Brain microvascular endothelial cell (primary cell): ENCODE results near the gene OBP2B.
"Not testable (repeated sequence)": the region's sequence is repeated elsewhere in the genome, so short reads cannot be mapped to it uniquely, and the experiment has no call there.

Experiments used
- DNase-seq: peaks from one replicate; pipeline ENCODE4 v3.0.0-alpha.2; 2020
- H3K27ac ChIP-seq: fragments of 250-450 bp; sonication (Bioruptor Pico); 2 replicates; pipeline ENCODE4 v1.5.1; 2020; ENCODE audit warnings: mild to moderate bottlenecking, moderate library complexity
- H3K27me3 ChIP-seq: fragments of 250-450 bp; sonication (Bioruptor Pico); replicated peaks from 2 replicates; pipeline ENCODE4 v1.5.1; 2020; ENCODE audit warnings: mild to moderate bottlenecking
- H3K36me3 ChIP-seq: fragments of 250-450 bp; sonication (Bioruptor Pico); replicated peaks from 2 replicates; pipeline ENCODE4 v1.5.1; 2020; ENCODE audit warnings: mild to moderate bottlenecking
- H3K4me3 ChIP-seq: 2 replicates; pipeline ENCODE4 v1.5.1; 2011; ENCODE audit warnings: low read depth, mild to moderate bottlenecking, control low read depth, low read length, moderate library complexity
- in situ Hi-C: cut with HindIII; loops from 2 replicates; pipeline ENCODE4 v1.10.0; 2017; ENCODE audit warnings: low sequenced_read_pairs, low pct_ligation_motif_present
- TF ChIP-seq, protein P1 (sequence below): IDR thresholded peaks from 2 replicates; pipeline ENCODE4 v1.5.1; 2011; ENCODE audit warnings: low read depth, mild to moderate bottlenecking, moderate library complexity, low read length, control low read depth, inconsistent platforms; ENCODE audit errors: missing control alignments

Gene OBP2B

DNA sequence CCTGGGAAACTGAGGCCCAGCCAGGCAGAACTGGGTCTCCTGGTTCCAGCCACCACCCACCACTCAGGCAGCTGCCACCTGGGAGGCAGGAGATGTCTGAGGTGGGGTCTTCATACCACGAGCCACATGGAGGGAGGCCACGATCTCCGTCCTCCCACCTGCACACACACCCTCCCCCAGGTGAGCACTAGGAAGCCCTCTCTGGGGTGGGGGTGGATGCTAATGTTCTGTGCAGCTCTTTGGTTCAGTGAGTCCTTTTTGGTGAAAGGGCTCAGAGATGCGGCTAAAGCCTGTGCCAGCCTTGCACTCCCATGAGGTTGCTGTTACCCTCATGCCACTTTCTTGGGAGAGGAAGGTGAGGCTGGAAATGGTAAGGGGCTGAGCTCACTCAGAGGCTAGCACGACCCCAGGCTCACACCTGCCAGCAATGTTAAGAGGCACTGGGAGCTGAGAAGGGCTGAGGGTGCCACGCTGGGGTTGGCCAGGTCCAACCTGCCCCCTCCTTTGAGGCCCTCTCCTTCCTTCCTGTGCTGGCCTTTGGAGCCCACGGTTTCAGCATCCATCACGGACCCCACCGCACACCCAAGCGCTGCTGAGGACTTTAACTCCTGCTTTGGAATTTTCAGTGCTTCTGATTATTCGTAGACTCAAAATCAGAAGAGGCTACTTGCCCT lies 26.6 kb upstream of the OBP2B start:
- Histone ChIP-seq H3K36me3 (no peaks in the 10 kb centered on the region), H3K4me3 (no peak overlapping the region), H3K27ac (no peak overlapping the region), H3K27me3 (no peaks in the 10 kb centered on the region)
- DNase-seq, result no peak
- in situ Hi-C loops, result no loop called here
- TF ChIP-seq, protein P1, sequence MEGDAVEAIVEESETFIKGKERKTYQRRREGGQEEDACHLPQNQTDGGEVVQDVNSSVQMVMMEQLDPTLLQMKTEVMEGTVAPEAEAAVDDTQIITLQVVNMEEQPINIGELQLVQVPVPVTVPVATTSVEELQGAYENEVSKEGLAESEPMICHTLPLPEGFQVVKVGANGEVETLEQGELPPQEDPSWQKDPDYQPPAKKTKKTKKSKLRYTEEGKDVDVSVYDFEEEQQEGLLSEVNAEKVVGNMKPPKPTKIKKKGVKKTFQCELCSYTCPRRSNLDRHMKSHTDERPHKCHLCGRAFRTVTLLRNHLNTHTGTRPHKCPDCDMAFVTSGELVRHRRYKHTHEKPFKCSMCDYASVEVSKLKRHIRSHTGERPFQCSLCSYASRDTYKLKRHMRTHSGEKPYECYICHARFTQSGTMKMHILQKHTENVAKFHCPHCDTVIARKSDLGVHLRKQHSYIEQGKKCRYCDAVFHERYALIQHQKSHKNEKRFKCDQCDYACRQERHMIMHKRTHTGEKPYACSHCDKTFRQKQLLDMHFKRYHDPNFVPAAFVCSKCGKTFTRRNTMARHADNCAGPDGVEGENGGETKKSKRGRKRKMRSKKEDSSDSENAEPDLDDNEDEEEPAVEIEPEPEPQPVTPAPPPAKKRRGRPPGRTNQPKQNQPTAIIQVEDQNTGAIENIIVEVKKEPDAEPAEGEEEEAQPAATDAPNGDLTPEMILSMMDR, result no peak

- Histone ChIP-seq H3K27ac (no peak overlapping the region), H3K27me3 (no peaks in the 10 kb centered on the region), H3K4me3 (no peak overlapping the region), H3K36me3 (no peaks in the 10 kb centered on the region)
- in situ Hi-C loops, result no loop called here
- TF ChIP-seq, protein P1, result no peak
- no peak for DNase-seq
These were observed 25.7 kb upstream of the OBP2B start for GRCh38 chr9:133234577-133235322.

DNA sequence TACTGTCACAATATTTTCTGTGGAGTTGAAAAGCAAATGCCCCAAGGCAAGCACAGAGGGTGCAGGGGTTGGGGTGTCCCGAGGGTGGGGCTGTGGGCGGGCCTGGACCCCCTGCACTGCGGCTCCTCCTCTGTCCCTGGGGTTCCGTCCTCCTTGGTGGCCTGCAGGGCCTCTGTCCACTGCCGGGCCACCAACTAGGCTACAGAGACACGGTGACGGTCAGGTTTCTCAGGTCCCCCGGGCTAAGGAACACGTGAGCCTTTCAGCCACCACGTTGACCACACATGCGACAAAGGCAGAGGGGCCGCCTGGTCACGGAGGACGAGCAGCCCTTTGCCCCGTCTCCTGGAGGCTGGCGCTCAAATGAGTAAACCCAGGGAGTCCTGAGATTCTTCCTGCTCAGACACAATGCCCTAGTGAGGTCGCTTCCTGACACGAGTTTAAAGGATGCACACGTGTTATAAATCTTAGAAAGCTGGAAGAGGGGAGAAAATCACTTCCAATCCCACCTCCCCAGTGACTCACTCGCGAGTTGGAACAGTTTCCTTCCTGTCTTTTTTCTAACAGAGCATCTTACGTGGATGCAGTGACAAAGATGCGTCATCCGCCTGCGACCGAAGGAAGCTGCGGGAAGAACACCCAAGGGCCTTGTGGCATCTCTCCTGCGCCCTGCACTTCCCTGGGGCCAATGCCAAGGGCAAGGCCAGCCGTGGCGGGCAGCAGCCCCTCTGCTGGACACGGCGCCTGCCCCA lies 24.8 kb upstream of the OBP2B start:
- Histone ChIP-seq H3K27me3 (no peaks in the 10 kb centered on the region), H3K36me3 (no peaks in the 10 kb centered on the region), H3K4me3 (no peak overlapping the region), H3K27ac (no peak overlapping the region)
- TF ChIP-seq, protein P1, result no peak
- in situ Hi-C loops, result no loop called here
- no peak for DNase-seq

- H3K4me3 ChIP-seq, in situ Hi-C loops, H3K36me3 ChIP-seq, H3K27ac ChIP-seq, DNase-seq, H3K27me3 ChIP-seq: not testable (repeated sequence)
These were observed 23.0 kb upstream of the OBP2B start for GRCh38 chr9:133231934-133232568.

DNA sequence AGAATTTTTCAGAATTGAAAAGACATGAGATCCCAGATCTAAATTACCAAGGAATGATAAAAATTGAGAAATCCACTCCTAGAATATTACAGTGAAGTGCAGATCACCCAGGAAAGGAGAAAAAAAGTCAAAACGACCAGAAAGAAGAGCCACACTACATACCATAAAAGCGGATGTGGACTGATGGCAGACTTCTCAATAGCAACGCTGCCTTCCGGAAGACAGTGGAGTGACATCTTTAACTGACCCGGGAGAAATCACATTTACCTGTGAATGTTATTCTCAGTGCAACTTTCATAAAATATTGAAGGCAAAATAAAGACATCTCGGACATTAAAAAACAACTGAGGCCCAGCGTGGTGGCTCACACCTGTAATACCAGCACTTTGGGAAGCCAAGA lies 21.5 kb upstream of the OBP2B start:
- in situ Hi-C loops, DNase-seq, H3K36me3 ChIP-seq, H3K27me3 ChIP-seq, H3K4me3 ChIP-seq, H3K27ac ChIP-seq: not testable (repeated sequence)

GRCh38 chr9:133230093-133230492 lies 21.0 kb upstream of the OBP2B start:
- H3K27me3 ChIP-seq, result no peaks in the 10 kb centered on the region
- TF ChIP-seq, protein P1, result no peak
- H3K27ac ChIP-seq, result no peak overlapping the region
- in situ Hi-C loops, result no loop called here
- H3K36me3 ChIP-seq, result no peaks in the 10 kb centered on the region
- no peak overlapping the region for H3K4me3 ChIP-seq
- no peak for DNase-seq

DNA sequence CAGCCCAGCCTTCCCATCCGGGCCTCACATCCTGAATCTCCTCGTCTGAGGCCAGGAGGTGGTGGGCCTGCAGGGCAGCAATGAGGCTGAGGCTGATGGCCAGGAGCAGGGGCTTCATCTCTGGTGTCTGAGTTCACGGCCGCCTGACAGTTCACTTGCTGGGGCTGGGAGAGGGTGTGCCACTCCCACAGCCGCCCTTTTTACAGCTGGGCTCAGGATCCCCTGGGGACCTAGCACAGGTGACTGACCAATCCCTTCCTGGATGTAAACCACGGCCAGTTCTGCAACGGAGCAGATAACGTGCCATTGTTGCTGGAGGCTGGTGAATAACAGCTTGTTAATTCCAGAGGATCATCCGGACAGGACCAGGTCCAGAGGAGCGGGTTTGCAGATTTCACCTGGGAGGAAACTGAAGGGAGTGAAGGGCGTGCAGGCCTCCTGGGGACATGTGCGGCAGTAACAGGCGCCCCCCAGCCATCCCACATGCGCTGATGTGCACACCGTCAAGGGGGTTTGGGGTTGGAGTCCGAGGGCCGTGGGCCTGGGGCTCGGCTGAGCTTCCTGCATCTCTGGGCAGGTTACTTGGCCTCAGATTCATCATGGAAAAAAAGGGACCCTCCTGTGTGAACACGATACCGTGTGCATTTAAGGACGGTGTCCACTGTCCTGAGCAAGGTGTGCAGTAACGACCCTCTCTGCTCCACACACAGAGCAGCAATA lies 19.6 kb upstream of the OBP2B start:
- in situ Hi-C loops, H3K27me3 ChIP-seq, DNase-seq, H3K4me3 ChIP-seq, H3K36me3 ChIP-seq, H3K27ac ChIP-seq: not testable (repeated sequence)

DNA sequence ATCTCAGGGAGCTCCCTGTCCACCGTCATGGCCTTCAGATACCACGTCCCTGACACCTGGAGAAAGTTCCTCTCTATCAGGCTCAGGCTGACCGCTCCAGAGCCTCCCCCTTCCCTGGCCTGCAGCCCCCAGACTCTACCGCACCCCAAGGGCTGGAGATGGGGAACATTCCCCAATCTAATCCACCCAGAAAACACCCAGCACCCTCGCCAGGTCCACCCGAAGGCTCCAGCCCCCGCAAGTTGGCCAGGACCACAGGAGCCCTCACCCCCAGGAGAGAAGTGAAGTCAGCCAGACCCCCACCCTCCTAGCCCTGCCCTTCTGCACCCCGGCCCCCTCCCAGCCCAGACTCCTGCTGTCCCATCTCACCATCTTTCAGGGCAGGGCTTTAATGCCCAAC lies 18.9 kb upstream of the OBP2B start:
- H3K27ac ChIP-seq, H3K4me3 ChIP-seq, H3K27me3 ChIP-seq, DNase-seq, H3K36me3 ChIP-seq, in situ Hi-C loops: not testable (repeated sequence)
